HG02610 (cell line): ENCODE data around the gene SUGP2.
"Not testable (repeated sequence)": the region's sequence is repeated elsewhere in the genome, so short reads cannot be mapped to it uniquely, and the experiment has no call there.

Experiments
- ATAC-seq: cut with Tn5 transposase; IDR thresholded peaks from one replicate; pipeline ENCODE4 v1.9.1; 2021; ENCODE audit warnings: mild to moderate bottlenecking, moderate library complexity; ENCODE audit not compliant: unreplicated experiment

The SUGP2 gene

GRCh38 chr19:18960370-18960769 lies 72.9 kb downstream of the SUGP2 start:
- ATAC-seq = no peak

DNA sequence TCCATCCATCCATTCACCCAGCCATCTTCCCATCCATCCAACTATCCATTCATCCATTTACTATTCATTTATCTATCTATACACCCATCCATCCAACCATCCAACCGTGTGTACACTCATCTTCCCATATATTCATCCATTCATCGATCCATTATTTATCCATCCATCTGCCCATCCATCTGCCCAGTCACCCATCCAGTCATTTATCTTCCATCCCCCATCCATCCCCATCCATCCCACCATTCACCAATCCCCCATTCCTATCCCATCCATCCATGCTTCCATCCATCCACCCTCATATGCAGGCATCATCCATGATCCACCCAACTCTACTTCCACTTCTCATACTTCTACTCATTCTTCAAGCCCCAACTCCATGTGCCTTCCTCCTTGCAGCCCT lies 78.3 kb downstream of the SUGP2 start:
- no peak for ATAC-seq

DNA sequence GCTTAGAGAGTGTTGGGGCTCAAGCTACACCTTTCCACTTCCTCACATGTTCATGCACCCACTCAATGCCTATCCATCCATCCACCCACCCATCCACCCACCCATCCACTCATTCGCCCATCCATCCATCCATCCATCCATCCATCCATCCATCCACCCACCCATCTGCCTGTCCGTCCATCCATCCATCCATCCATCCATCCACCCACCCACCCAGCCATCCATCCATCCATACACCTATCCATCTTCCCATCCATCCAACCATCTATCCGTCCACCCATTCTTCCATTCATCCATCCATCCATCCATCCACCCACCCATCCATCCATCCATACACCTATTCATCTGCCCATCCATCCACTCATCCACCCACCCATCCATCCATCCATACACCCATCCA lies 79.2 kb downstream of the SUGP2 start:
- no peak for ATAC-seq

DNA sequence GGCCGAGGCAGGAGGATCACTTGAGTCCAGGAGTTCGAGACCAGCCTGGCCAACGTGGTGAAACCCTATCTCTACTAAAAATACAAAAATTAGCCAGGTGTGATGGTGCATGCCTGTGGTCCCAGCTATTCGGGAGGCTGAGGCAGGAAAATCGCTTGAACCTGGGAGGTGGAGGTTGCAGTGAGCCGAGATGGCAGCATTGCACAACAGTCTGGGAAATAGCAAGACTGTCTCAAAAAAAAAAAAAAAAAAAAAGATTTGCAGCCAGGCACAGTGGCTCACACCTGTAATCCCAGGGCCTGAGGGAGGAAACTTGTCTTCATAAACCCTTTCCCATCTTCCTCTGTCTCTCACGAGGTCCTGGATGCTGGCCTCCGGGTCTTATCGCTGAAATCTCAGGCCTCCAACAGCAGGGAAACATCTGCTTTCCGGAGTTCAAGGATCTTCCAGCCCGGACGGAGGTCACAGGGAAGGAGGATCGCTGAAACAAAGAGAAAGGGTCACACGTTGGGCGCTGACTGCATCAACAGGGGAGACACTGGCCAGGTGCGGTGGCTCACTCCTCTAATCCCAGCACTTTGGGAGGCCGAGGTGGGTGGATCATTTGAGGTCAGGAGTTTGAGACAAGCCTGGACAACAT lies 80.8 kb downstream of the SUGP2 start:
- ATAC-seq = not testable (repeated sequence)

DNA sequence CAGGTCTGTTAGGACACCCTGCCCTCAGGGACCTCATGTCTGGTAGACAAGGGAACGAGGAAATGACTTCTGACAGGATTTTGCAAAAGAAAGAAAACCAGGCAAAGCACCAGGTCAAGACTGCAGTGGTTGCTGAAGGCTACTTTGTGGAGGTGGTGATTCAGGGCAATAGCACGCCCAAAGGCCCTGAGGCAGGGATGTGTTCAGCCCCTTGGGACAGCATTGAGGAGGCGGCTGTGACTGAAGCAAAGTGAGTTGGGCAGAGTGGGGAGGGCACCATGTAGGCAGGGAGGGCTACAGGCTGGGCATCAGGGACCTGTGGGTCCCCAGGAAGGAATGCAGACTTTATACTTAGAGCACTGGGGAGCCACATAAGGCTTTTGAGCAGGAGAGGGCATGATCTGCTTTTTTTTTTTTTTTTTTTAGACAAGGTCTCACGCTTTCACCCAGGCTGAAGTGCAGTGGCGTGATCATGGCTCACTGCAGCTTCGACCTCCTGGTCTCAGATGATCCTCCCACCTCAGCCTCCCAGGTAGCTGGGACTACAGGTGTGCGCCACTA lies 81.5 kb downstream of the SUGP2 start:
- no peak for ATAC-seq

GRCh38 chr19:18949858-18950257 lies 83.5 kb downstream of the SUGP2 start:
- ATAC-seq = no peak

GRCh38 chr19:18948976-18949356 lies 84.4 kb downstream of the SUGP2 start:
- no peak for ATAC-seq

DNA sequence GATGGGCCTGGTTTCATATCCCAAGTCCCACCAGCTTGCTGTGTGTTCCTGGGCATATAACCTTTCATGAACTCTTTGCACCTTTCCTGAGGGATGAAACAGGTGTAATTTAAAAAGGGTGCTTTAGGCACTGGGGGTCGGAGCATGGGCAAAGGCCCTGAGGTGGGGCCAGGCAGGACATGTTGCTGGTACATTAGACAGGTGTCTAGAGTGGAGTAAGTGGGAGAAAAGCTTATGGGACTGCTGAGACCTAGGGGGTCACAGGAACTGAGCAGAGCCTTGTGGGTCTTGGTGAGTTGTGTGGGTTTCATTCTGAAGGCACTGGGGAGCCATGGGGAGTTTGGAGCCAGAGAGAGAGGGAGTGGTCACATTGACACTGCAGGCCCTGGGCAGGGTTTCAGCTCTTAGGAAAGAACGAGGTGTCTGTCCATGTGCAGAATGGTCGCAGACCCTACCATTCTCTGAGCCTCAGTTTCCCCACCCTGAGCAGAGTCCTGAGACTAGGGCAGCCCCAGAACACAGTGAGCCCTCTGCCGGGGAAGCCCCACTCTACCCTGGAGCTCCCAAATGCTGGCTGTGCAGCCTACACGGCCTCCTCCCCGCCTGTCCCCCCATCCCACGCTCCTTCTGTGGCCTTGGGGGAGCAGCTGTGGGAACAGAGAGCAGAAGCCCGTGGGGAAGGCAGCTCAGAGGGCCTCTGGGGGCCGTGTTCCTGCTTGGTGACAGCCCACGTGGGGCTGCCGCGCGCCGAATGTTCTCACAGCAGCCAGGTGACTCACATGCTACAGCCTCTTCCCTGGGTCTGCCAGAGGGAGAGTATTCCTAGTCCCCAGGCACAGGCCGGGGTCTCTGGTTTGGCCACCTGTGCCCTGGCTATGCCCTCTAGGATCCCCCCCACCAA lies 85.0 kb downstream of the SUGP2 start:
- no peak for ATAC-seq

DNA sequence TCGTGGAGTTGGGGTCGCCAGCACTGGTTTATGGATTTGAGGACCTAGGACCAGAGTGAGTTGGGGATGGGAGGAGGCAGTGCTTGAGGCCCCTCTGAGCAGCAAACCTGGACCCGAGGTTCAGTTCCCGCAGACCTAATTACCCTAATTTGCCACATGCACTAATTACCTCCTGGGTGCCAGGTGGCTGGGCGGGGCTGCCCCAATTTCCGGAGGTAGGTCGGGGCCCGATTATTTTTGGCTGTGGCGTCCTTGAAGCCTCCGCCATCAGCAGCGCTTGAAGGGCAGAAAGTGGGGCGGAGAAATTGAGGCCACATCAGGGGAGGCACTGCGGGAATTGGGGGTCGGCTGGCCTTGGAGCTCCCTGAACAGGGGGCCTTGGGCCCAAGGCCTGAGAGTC lies 86.4 kb downstream of the SUGP2 start:
- ATAC-seq = no peak

- no peak for ATAC-seq
Observed at GRCh38 chr19:18946335-18946734, 87.0 kb downstream of the SUGP2 start.

DNA sequence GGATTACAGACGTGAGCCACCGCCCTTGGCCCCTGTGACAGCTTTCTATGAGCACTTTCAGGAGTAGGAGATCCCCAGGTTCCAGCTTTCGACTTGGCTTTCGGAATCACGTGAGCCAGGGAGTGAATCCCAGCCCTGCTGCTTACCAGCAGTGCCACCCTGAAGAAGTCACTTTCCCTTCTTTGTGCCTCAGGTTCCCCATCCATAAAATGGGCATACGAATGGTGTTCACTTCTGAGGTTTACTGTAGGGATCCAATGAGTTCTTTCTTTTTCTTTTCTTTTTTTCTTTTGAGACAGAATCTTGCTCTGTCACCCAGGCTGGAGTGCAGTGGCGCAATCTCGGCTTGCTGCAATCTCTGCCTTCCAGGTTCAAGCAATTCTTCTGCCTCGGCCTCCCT lies 88.0 kb downstream of the SUGP2 start:
- ATAC-seq = no peak

DNA sequence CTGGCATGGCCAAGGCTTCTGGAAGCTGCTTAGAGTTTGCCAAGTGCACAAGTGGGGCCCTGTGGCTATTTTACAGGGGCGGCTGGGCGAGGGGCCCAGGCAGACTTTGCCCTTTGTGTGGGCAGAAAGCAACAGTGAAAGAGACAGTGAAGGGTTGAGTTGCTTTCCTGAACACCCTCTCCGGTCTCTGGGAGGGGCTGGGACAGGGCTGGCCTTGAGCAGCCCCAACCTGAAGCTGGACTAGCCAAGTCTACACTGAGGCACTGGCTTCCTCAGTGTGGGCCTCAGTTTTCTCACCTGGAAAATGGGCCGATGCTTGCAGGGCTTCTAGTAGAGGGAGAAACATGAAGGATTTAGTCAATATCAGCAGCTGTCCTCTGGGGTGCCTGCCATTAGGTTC lies 89.9 kb downstream of the SUGP2 start:
- no peak for ATAC-seq

DNA sequence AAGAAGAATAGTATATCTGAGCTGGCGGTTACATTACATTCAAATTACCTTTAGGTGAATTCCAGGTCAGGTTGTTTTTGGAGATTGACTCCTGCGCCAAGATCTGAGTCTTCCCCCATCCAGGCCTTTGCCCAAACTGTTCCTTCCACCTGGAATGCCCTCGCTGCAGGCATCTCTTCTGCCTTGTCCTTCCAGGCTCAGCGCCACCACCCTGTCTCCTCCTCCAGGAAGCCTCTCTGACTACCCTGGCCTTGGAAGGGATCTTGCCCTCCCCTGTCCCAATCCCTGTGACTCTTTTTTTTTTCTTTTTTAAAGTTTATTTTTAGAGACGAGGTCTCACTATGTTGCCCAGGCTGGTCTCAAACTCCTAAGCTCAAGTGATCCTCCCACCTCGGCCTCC lies 90.6 kb downstream of the SUGP2 start:
- no peak for ATAC-seq

GRCh38 chr19:18941628-18942354 lies 91.5 kb downstream of the SUGP2 start:
- ATAC-seq = no peak
